KMS-11 (cell line): ENCODE measurements around the gene CSDE1.

ENCODE experiments used
- H2AFZ ChIP-seq: fragments of 200-600 bp; sonication (generic); 2 replicates; pipeline ENCODE4 v1.6.1; 2016; ENCODE audit warnings: antibody characterized with exemption, mixed run types, low read depth
- H3K27ac ChIP-seq: fragments of 200-600 bp; sonication (generic); 2 replicates; pipeline ENCODE4 v1.6.1; 2016; ENCODE audit warnings: mild to moderate bottlenecking, mixed run types
- H3K27me3 ChIP-seq: fragments of 200-600 bp; sonication (generic); 2 replicates; pipeline ENCODE4 v1.6.1; 2017; ENCODE audit warnings: mild to moderate bottlenecking, low read depth, mixed run types, moderate library complexity; ENCODE audit not compliant: insufficient read depth
- H3K36me3 ChIP-seq: fragments of 200-600 bp; sonication (generic); 2 replicates; pipeline ENCODE4 v1.6.1; 2017; ENCODE audit warnings: mild to moderate bottlenecking, mixed run types; ENCODE audit not compliant: insufficient read depth
- H3K4me1 ChIP-seq: fragments of 200-600 bp; sonication (generic); 2 replicates; pipeline ENCODE4 v1.6.1; 2016; ENCODE audit warnings: mild to moderate bottlenecking, low read depth, mixed run types; ENCODE audit not compliant: poor library complexity, severe bottlenecking
- H3K4me2 ChIP-seq: fragments of 200-600 bp; sonication (generic); 2 replicates; pipeline ENCODE4 v1.7.0; 2016; ENCODE audit warnings: mild to moderate bottlenecking, mixed run types
- H3K4me3 ChIP-seq: fragments of 200-600 bp; sonication (generic); IDR thresholded peaks from 2 replicates; pipeline ENCODE4 v1.6.1; 2017; ENCODE audit warnings: low read depth, low read length, mixed read lengths; ENCODE audit not compliant: insufficient read depth
- H3K79me2 ChIP-seq: fragments of 200-600 bp; sonication (generic); 2 replicates; pipeline ENCODE4 v1.6.1; 2016; ENCODE audit warnings: low read depth, mixed run types; ENCODE audit not compliant: insufficient read depth
- H3K9ac ChIP-seq: fragments of 200-600 bp; sonication (generic); 2 replicates; pipeline ENCODE4 v1.6.1; 2016; ENCODE audit warnings: mild to moderate bottlenecking, mixed run types
- H4K20me1 ChIP-seq: fragments of 200-600 bp; sonication (generic); 2 replicates; pipeline ENCODE4 v1.6.1; 2016; ENCODE audit warnings: mild to moderate bottlenecking, mixed run types; ENCODE audit not compliant: insufficient read depth
- CTCF ChIP-seq: fragments of 200-600 bp; sonication (generic); conservative IDR thresholded peaks from 2 replicates; pipeline ENCODE4 v1.6.1; 2017; ENCODE audit warnings: low read depth, mild to moderate bottlenecking, antibody characterized with exemption, low read length, moderate library complexity, mixed read lengths

Gene CSDE1

DNA sequence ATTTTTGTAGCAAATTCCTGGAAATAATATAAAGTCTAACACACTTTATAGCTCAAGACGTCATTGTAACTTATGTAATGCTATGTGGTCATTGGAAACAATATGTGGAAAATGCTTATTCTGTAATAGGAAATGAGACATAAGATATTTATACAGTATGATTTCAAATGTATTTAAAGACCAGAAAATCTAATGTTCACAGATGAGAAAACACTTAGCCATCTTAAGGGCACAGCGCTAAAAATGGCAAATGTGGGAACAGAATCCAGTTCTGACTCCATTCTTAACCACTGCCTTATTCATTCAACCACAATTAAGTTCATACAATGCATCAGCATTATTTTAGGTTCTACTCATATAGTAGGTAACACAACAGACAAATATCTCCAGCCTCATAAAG lies 12.5 kb downstream of the CSDE1 start:
- Histone ChIP-seq H3K27me3 (no peaks in the 10 kb centered on the region), H3K27ac (no peak overlapping the region), H3K79me2 (peaks cover 96% of the 10 kb centered on the region), H2AFZ (no peak overlapping the region), H3K9ac (no peak overlapping the region), H3K36me3 (0 out of 2 replicates have a peak, but pooled peaks cover 4% of the 10 kb centered on the region), H3K4me1 (peaks cover 41% of the 10 kb centered on the region), H3K4me3 (no peak overlapping the region), H4K20me1 (peaks cover 17% of the 10 kb centered on the region; the same call in 1 of the 2 replicates), H3K4me2 (no peak overlapping the region)
- no peak for TF ChIP-seq CTCF

GRCh38 chr1:114741963-114742746 lies 15.6 kb downstream of the CSDE1 start:
- Histone ChIP-seq H2AFZ (no peak overlapping the region), H3K4me3 (no peak overlapping the region), H3K4me2 (no peak overlapping the region), H3K27ac (no peak overlapping the region), H3K4me1 (peaks cover 35% of the 10 kb centered on the region), H3K9ac (no peak overlapping the region), H4K20me1 (no peaks in the 10 kb centered on the region; the same call in 1 of the 2 replicates), H3K27me3 (no peaks in the 10 kb centered on the region), H3K79me2 (peaks cover 73% of the 10 kb centered on the region), H3K36me3 (0 out of 2 replicates have a peak, but pooled peaks cover 4% of the 10 kb centered on the region)
- TF ChIP-seq CTCF, result no peak

- H4K20me1 ChIP-seq, result no peaks in the 10 kb centered on the region; the same call in 1 of the 2 replicates
- no peaks in the 10 kb centered on the region for H3K27me3 ChIP-seq
These were observed 17.5 kb downstream of the CSDE1 start for GRCh38 chr1:114740331-114740730.

GRCh38 chr1:114737314-114737849 lies 20.4 kb downstream of the CSDE1 start:
- Histone ChIP-seq H2AFZ (no peak overlapping the region), H3K4me2 (no peak overlapping the region), H3K4me1 (peaks cover 17% of the 10 kb centered on the region), H3K36me3 (0 out of 2 replicates have a peak, but pooled peaks cover 4% of the 10 kb centered on the region), H3K4me3 (no peak overlapping the region), H3K27ac (no peak overlapping the region), H3K9ac (no peak overlapping the region), H3K79me2 (peaks cover 26% of the 10 kb centered on the region; the same call in 1 of the 2 replicates), H3K27me3 (no peaks in the 10 kb centered on the region), H4K20me1 (no peaks in the 10 kb centered on the region; the same call in 1 of the 2 replicates)
- no peak for TF ChIP-seq CTCF

More at GRCh38 chr1:114740331-114740730, 17.5 kb downstream of the CSDE1 start:
- no peak overlapping the region for H3K9ac ChIP-seq
- no peak overlapping the region for H3K4me3 ChIP-seq
- 0 out of 2 replicates have a peak, but pooled peaks cover 4% of the 10 kb centered on the region for H3K36me3 ChIP-seq
- peaks cover 19% of the 10 kb centered on the region for H3K4me1 ChIP-seq
- H2AFZ ChIP-seq, result no peak overlapping the region
- peaks cover 56% of the 10 kb centered on the region; the same call in 1 of the 2 replicates for H3K79me2 ChIP-seq
- no peak for TF ChIP-seq CTCF
- no peak overlapping the region for H3K27ac ChIP-seq
- no peak overlapping the region for H3K4me2 ChIP-seq
